Middle frontal gyrus (tissue), 1 donor: ENCODE measurements around the gene CENATAC.
A peak's percentile ranks its signal among the peaks of the same experiment; 100 is the strongest.
"Not testable (repeated sequence)": the region's sequence is repeated elsewhere in the genome, so short reads cannot be mapped to it uniquely, and the experiment has no call there.

Experiments
- DNase-seq: peaks from one replicate; pipeline ENCODE4 v3.0.0-alpha.2; 2015; ENCODE audit warnings: low spot score; ENCODE audit errors: extremely low spot score

CENATAC gene

GRCh38 chr11:118997627-118998387 is at the start of gene CENATAC:
Gene CENATAC (plus strand): TSS chr11:118998138. CDS start chr11:118998198, 60 bp downstream.
- DNase-seq = peak; percentile 95

GRCh38 chr11:118953265-118953664 is 44.7 kb upstream of the CENATAC start:
- DNase-seq = peak; percentile 61

GRCh38 chr11:118953976-118954375 is 44.0 kb upstream of the CENATAC start:
- DNase-seq = not testable (repeated sequence)

GRCh38 chr11:118956094-118956846 is 41.7 kb upstream of the CENATAC start, which contains the start of gene UPK2:
Gene UPK2 (plus strand): TSS chr11:118956298. CDS start chr11:118956351, 53 bp downstream.
- peak; percentile 61 for DNase-seq

- no peak for DNase-seq
Measured at GRCh38 chr11:118956847-118957469, 41.0 kb upstream of the CENATAC start.

GRCh38 chr11:118957549-118957948 is 40.4 kb upstream of the CENATAC start:
- DNase-seq = no peak

- DNase-seq = no peak
Measured at GRCh38 chr11:118957968-118958367, 40.0 kb upstream of the CENATAC start.

GRCh38 chr11:118958577-118958976 is 39.4 kb upstream of the CENATAC start:
- DNase-seq = no peak

GRCh38 chr11:118961189-118961588 is 36.7 kb upstream of the CENATAC start:
- no peak for DNase-seq

- DNase-seq = no peak
Measured at GRCh38 chr11:118961591-118961990, 36.3 kb upstream of the CENATAC start.

- not testable (repeated sequence) for DNase-seq
Measured at GRCh38 chr11:118969508-118969907, 28.4 kb upstream of the CENATAC start.

- no peak for DNase-seq
Measured at GRCh38 chr11:118971646-118972045, 26.3 kb upstream of the CENATAC start, which contains the start of gene FOXR1. Gene FOXR1 (plus strand): TSS chr11:118971761. CDS start chr11:118971932, 171 bp downstream.

- no peak for DNase-seq
Measured at GRCh38 chr11:118973985-118974384, 24.0 kb upstream of the CENATAC start.

- no peak for DNase-seq
Measured at GRCh38 chr11:118975771-118976709, 21.9 kb upstream of the CENATAC start.

- DNase-seq = no peak
Measured at GRCh38 chr11:118979434-118979833, 18.5 kb upstream of the CENATAC start.

- no peak for DNase-seq
Measured at GRCh38 chr11:118980191-118980881, 17.6 kb upstream of the CENATAC start.

- not testable (repeated sequence) for DNase-seq
Measured at GRCh38 chr11:118984337-118984736, 13.6 kb upstream of the CENATAC start.

GRCh38 chr11:118984825-118985224 is 13.1 kb upstream of the CENATAC start:
- DNase-seq = no peak

- no peak for DNase-seq
Measured at GRCh38 chr11:118988280-118988679, 9.7 kb upstream of the CENATAC start.

GRCh38 chr11:118991486-118992038 is 6.4 kb upstream of the CENATAC start:
- not testable (repeated sequence) for DNase-seq
